Vagina (tissue), 2 donors: Measurements from ENCODE around the gene TMEM44.

Source experiments
- POLR2A ChIP-seq, 2 donors: fragments of 450-650 bp; IDR thresholded peaks; one replicate each; pipeline ENCODE4 v1.6.1; 2017; ENCODE audit warnings: antibody characterized with exemption in 2 of 2, mild to moderate bottlenecking in 2 of 2, moderate library complexity in 2 of 2
- TF ChIP-seq, protein P1 (sequence below), 3 experiments: fragments of 450-650 bp in 2 of 3; fragments of 200-600 bp in 1 of 3; sonication (generic) in 1 of 3; IDR thresholded peaks; one replicate each; pipeline ENCODE4 v1.5.1; 2017 to 2019; ENCODE audit warnings: antibody characterized with exemption in 3 of 3, mild to moderate bottlenecking in 2 of 3, moderate library complexity in 2 of 3

DNA sequence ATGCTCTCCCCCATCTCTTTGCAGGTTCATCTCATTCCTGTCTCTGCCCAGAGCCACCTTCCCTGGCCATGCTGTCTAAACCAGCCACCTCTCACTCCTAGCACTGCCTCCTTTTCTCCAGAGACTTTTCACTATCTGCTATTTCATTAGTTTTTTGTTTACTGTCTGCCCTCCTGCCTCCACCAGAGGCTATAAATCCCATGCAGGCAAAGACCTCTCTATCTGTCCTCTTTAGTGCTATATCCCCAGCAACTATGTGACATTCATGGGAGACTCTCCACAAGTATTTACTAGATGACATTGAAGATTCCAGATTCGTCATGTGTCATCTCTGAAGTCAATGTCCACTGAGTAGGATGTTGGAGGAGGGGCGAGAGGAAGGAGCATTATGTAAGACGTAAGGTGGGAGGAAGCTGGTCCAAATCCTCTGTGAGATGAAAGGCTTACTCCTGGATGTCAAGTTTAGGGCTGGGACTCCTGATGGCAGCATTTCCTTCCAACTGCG lies 49.0 kb upstream of the TMEM44 start:
- no peak for TF ChIP-seq POLR2A (IDR thresholded peaks at IDR 0.05)
- TF ChIP-seq, protein P1, sequence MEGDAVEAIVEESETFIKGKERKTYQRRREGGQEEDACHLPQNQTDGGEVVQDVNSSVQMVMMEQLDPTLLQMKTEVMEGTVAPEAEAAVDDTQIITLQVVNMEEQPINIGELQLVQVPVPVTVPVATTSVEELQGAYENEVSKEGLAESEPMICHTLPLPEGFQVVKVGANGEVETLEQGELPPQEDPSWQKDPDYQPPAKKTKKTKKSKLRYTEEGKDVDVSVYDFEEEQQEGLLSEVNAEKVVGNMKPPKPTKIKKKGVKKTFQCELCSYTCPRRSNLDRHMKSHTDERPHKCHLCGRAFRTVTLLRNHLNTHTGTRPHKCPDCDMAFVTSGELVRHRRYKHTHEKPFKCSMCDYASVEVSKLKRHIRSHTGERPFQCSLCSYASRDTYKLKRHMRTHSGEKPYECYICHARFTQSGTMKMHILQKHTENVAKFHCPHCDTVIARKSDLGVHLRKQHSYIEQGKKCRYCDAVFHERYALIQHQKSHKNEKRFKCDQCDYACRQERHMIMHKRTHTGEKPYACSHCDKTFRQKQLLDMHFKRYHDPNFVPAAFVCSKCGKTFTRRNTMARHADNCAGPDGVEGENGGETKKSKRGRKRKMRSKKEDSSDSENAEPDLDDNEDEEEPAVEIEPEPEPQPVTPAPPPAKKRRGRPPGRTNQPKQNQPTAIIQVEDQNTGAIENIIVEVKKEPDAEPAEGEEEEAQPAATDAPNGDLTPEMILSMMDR (IDR thresholded peaks at IDR 0.05): no peak
